Pancreas (tissue), 10 donors: ENCODE results near the gene CDKAL1. TPM values are rescaled to one million over a fixed set of nuclear protein-coding genes. Genes with fewer than 3 reads are reported as not detected.

ENCODE experiments used
- ATAC-seq, 4 donors: fragments of 200-7000 bp; cut with Tn5 transposase; one replicate each; pipeline versions ENCODE4 v1.8.0 to v1.9.1; 2020; ENCODE audit warnings: mild to moderate bottlenecking in 4 of 4, moderate library complexity in 4 of 4
- DNase-seq, 6 donors: peaks; one replicate each; pipeline ENCODE4 v3.0.0-alpha.2; 2020
- FAIRE-seq: peaks from 2 replicates; lab custom pipeline; 2012; peaks lifted over from hg19 to GRCh38; lab: Jason Lieb, UNC
- H3K27ac ChIP-seq, 4 donors: fragments of 200-600 bp; sonication (generic); 1 replicate in 3 of 4; 2 replicates in 1 of 4; pipeline versions ENCODE4 v1.5.0 to v1.8.0; 2020
- H3K27me3 ChIP-seq, 4 donors: fragments of 200-600 bp; one replicate each; pipeline ENCODE4 v1.8.0; 2021
- H3K36me3 ChIP-seq, 3 donors: fragments of 200-600 bp; sonication (generic) in 1 of 3; one replicate each; pipeline versions ENCODE4 v1.5.0 to v1.8.0; 2020 to 2021
- H3K4me1 ChIP-seq, 3 donors: fragments of 200-600 bp; one replicate each; pipeline ENCODE4 v1.8.0; 2021
- H3K4me3 ChIP-seq, 4 donors: fragments of 200-600 bp; sonication (generic) in 2 of 4; one replicate each; pipeline versions ENCODE4 v1.5.0 to v1.8.0; 2020 to 2021
- H3K9me3 ChIP-seq, 4 donors: fragments of 200-600 bp; one replicate each; pipeline ENCODE4 v1.8.0; 2021
- WGBS, 2 donors: extraction: QIAGEN DNeasy Blood & Tissue Kit; methylation state at CpG; one replicate each; pipeline ENCODE4 v1.1.7; 2013; 5-methylcytosine and 5-hydroxymethylcytosine counted together
- intact Hi-C, 3 donors: fragments of 100-400 bp; cut with DNase I; formaldehyde crosslinking; loops; one replicate each; pipeline versions ENCODE4 v1.11.1 to v1.14.2; 2022
- polyA plus RNA-seq, 2 donors: library from polyadenylated mRNA; stranded (reverse); fragments of 200-250 nt; gene quantifications; one replicate each; pipeline ENCODE4 v1.2.3, GENCODE V29; 2013
- total RNA-seq, 6 donors: library from RNA; stranded (reverse); fragmentation: NEBNext Ultra II Directional in 4 of 6; extraction: Animal tissue kit (Norgen Biotek cat#: 25700) in 4 of 6; gene quantifications; one replicate each; pipeline versions ENCODE4 v1.2.1 to v1.2.4, GENCODE V29; 2021 to 2023
- TF ChIP-seq, protein P1 (sequence below), 4 donors: fragments of 200-600 bp; sonication (generic) in 3 of 4; IDR thresholded peaks; one replicate each; pipeline versions ENCODE4 v1.5.0 to v1.8.0; 2021; ENCODE audit warnings: antibody characterized with exemption in 4 of 4
- donor health status: healthy with polysubstance abuse.
- donor health status: DM: no; HTN: no; CAD: no; lungs with moderate emphysema.
- donor health status: DM: no; HTN: no; CAD: no.
- donor health status: control.
- donor health status: control.
- donor health status: Bipolar disorder and iron deficiency.
- donor health status: DM: yes; HTN: yes; CAD: no.
- donor health status: DM: no; HTN: no; CAD: no.
- donor health status: DM: no; HTN: no; CAD: no.
- donor health status: DM: yes; HTN: yes; CAD: no.

CDKAL1 gene
- total and polyA plus RNA-seq, 8 donors: 3.3 to 11.7 (median 8.2) TPM

DNA sequence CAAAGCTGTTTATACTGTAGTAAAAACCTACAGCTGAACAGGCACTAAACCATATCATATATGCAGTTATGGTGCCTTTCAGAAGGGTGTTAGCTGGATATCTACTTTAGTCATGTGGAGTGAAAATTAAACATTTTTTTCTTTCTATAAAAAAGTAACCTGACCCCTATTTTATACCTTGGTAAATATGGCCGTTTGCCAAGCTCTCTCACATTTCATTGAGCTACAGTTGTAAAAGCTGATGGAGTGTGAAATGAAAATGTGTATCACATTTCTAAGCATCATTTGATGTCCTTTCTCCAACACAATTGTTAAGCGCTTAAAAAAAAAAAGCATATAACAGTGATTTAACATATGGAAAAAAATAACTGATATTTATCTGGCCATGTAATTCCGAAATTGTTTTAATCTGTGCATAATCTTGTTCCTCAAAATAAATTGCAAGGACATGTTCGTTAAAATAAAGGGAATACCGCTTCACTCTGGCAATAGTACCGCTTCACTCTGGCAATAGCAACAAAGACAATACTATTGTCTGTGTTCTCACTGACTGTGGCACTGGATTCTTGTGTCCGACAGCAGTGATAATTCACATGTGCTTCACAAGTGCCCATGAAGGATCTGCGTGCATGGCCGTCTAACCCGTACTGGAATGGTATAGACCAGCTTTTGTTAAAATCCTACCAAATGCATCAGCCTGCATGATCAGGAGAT is 667.5 kb downstream of the CDKAL1 start:
- Histone ChIP-seq H3K27me3 (no peaks in the 10 kb centered on the region), H3K9me3 (no peaks in the 10 kb centered on the region), H3K4me3 (no peak overlapping the region), H3K36me3 (no peaks in the 10 kb centered on the region), H3K4me1 (no peaks in the 10 kb centered on the region), H3K27ac (no peak overlapping the region)
- intact Hi-C loops: no loop called here
- no peak for DNase-seq
- TF ChIP-seq, protein P1, sequence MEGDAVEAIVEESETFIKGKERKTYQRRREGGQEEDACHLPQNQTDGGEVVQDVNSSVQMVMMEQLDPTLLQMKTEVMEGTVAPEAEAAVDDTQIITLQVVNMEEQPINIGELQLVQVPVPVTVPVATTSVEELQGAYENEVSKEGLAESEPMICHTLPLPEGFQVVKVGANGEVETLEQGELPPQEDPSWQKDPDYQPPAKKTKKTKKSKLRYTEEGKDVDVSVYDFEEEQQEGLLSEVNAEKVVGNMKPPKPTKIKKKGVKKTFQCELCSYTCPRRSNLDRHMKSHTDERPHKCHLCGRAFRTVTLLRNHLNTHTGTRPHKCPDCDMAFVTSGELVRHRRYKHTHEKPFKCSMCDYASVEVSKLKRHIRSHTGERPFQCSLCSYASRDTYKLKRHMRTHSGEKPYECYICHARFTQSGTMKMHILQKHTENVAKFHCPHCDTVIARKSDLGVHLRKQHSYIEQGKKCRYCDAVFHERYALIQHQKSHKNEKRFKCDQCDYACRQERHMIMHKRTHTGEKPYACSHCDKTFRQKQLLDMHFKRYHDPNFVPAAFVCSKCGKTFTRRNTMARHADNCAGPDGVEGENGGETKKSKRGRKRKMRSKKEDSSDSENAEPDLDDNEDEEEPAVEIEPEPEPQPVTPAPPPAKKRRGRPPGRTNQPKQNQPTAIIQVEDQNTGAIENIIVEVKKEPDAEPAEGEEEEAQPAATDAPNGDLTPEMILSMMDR (IDR thresholded peaks at IDR 0.05): no peak
- FAIRE-seq: no peak
- no peak for ATAC-seq
- 84 to 88% methylated on average over 10 of the region's 10 CpGs for WGBS, 2 donors

DNA sequence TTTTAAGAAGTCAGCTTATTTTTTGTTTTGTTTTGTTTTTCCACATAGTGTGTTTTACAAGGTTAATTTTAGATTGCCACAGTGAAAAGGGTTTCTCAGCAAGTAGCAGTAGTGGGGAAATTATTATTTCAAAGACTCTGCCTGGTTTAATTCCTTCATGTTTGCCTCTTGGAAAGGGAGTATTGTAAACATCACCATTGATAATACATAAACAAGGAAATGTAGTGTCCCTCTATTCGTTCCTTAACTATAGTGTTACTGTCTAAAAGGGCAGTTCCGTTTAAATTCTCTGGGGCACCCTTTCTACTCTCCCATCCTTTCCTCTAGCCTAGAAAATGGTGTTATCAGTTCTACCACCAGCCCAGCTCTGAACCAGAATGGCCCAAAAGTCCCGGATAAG is 668.3 kb downstream of the CDKAL1 start:
- intact Hi-C loops: no loop called here
- TF ChIP-seq, protein P1 (IDR thresholded peaks at IDR 0.05): no peak
- WGBS, 2 donors: 84 to 94% methylated on average over 3 of the region's 3 CpGs
- FAIRE-seq (no peak), ATAC-seq (no peak), DNase-seq (no peak)
- Histone ChIP-seq H3K4me1 (no peaks in the 10 kb centered on the region), H3K27ac (no peak overlapping the region), H3K36me3 (no peaks in the 10 kb centered on the region), H3K9me3 (no peaks in the 10 kb centered on the region), H3K4me3 (no peak overlapping the region), H3K27me3 (no peaks in the 10 kb centered on the region)

DNA sequence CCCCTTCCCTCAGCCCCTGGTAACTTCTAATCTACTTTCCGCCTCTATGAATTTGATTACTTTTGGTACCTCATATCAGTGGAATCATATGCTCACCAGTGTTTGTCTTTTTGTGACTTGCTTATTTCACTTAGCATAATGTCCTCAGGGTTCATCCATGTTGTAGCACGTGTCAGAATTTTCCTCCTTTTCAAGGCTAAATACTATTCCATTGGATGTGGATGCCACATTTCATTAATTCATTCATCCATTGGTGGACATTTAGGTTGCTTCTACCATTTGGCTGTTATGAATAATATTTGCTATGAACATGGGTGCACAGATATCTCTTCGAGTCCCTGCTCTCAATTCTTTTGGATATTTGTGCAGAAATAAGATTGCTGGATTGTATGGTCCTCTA is 670.7 kb downstream of the CDKAL1 start:
- intact Hi-C loops: no loop called here
- H3K4me3 ChIP-seq: no peak overlapping the region
- no peaks in the 10 kb centered on the region for H3K9me3 ChIP-seq
- TF ChIP-seq, protein P1 (IDR thresholded peaks at IDR 0.05): no peak
- no peaks in the 10 kb centered on the region for H3K27me3 ChIP-seq
- H3K4me1 ChIP-seq: no peaks in the 10 kb centered on the region
- no peak overlapping the region for H3K27ac ChIP-seq
- FAIRE-seq (no peak), ATAC-seq (no peak), DNase-seq (no peak)
- WGBS, 2 donors: 84 to 98% methylated on average over 3 of the region's 3 CpGs
- no peaks in the 10 kb centered on the region for H3K36me3 ChIP-seq

DNA sequence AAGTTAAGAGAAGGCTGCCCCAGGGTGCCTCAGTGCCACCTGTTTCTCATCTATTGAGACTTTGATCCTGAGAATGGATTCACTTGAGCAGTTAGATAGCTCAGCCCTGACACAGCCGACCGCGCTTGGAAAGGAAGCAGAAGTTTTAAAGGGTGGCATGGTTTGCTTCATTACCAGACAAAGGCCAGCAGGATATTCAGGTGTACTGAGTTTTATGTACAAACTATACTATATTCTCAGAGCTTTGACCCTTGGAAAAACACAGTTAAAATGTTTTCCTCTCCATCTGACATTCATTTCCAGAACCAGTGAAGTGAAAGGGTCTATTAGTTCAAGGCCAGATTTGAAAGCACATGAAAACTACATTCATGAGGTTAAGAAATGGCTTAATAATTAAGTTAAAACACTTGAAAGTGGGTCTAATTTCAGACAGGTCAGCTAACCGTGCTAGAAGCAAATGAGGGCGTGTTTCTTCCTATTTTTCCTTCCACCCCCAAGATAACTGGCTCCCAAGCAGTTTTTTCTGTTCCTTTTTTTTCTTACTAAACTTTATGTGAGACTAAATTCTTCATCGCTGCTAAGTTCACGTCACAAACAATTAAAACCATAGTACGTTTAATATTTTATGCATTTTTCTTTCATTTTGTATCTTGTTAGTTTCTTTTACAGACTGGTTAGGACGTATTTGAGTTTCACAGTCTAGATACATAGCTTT is 674.0 kb downstream of the CDKAL1 start:
- 83 to 85% methylated on average over 9 of the region's 9 CpGs for WGBS, 2 donors
- no peaks in the 10 kb centered on the region for H3K27me3 ChIP-seq
- TF ChIP-seq, protein P1 (IDR thresholded peaks at IDR 0.05): no peak
- DNase-seq (no peak), FAIRE-seq (no peak), ATAC-seq (no peak)
- H3K27ac ChIP-seq: no peak overlapping the region
- intact Hi-C loops: no loop called here
- H3K4me1 ChIP-seq: no peaks in the 10 kb centered on the region
- H3K36me3 ChIP-seq: no peaks in the 10 kb centered on the region
- H3K4me3 ChIP-seq: no peak overlapping the region
- H3K9me3 ChIP-seq: no peaks in the 10 kb centered on the region

DNA sequence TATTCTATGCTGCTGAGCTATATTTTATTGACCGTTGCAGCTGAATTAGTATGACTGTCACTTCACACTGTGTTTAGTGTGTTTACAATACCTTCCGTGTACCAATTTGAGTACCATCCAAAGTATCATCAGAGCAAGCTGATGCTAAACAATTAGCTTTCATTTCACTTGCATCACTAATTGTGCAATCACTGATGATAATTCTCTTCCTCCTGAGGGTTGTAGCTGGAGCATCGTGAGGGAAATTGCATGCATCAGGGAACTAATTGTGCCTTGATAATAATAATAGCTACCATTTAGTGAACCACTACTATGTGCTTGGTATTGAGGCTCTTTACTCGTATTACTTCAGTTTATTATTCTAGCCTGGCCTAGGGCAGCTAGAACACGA is 674.5 kb downstream of the CDKAL1 start:
- FAIRE-seq (no peak), ATAC-seq (no peak), DNase-seq (no peak)
- no peaks in the 10 kb centered on the region for H3K36me3 ChIP-seq
- TF ChIP-seq, protein P1 (IDR thresholded peaks at IDR 0.05): no peak
- H3K4me3 ChIP-seq: no peak overlapping the region
- WGBS, 2 donors: 89 to 92% methylated on average over 5 of the region's 5 CpGs
- no peak overlapping the region for H3K27ac ChIP-seq
- no peaks in the 10 kb centered on the region for H3K27me3 ChIP-seq
- H3K4me1 ChIP-seq: no peaks in the 10 kb centered on the region
- no peaks in the 10 kb centered on the region for H3K9me3 ChIP-seq
- intact Hi-C loops: no loop called here
